HS-27A (cell line): Measurements from ENCODE around the gene CYP46A1.

Experiments used
- DNase-seq: peaks from one replicate; pipeline ENCODE4 v3.0.0-alpha.2; 2012; ENCODE audit warnings: low read depth, missing footprints

The CYP46A1 gene

GRCh38 chr14:99745307-99745951 lies 61.3 kb downstream of the CYP46A1 start:
- DNase-seq = no peak

GRCh38 chr14:99747167-99747566 lies 63.1 kb downstream of the CYP46A1 start:
- DNase-seq = no peak

- DNase-seq = no peak
These were observed 63.7 kb downstream of the CYP46A1 start for GRCh38 chr14:99747582-99748330.

DNA sequence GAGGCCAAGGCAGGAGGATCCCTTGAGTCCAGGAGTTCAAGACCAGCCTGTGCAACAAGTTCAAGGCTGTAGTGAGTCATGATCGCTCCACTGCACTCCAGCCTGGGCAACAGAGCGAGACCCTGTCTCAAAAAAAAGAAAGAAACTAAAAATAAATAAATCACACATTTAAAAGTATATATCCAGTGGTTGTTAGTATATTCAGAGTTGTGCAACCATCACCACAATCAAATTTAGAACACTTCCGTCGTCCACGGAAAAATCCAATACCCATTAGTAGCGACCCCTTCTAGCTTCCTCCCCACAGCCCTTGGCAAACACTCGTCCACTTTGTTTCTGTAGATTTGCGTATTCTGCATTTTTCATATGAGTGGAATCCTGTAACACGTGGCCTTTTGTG lies 64.4 kb downstream of the CYP46A1 start:
- no peak for DNase-seq

- no peak for DNase-seq
These were observed 65.0 kb downstream of the CYP46A1 start for GRCh38 chr14:99749142-99749541.

DNA sequence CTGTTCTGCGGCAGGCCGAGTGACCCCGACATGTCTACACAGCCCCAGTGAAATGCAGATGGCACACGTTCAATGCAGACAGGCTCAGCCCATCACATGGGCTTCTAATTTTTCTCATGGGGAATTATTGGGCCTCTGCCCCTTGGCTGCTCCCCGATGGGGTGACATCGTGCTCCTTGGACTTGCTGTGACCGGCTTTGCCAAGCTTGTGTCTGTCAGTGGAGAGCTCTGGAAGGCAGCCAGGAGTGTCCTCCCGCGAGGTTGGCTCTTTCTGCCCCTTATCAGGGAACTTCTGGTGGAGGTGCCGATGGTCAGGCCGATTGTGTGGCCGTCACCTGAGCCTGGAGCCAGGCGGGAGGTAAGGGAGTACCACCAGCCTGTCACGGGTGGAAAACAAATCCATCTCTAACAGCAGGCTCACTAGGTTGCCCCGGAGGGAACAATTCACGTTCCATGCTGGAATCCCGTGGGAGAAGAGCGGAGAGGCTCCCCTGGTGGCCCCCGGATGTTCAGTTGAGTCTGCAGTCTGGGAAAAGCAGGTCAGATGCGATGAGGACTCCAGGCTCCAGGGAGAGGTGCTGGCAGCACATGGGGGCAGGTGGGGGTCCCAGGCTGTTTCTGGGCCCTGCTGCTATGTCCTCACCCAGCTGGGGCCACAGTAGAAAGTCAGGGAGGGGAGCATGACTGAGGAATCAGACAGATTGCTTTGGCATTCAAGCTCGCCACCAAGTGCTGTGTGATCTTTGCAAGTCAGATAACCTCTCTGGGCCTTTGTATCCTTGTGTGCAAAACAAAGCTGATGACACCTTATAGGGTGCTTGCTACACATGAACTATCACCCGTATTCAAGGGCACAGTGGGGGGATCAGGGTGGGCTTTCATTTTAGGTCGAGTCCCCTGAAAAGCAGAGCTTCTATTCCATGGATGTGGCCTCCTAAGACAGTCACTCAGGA lies 65.9 kb downstream of the CYP46A1 start:
- no peak for DNase-seq

DNA sequence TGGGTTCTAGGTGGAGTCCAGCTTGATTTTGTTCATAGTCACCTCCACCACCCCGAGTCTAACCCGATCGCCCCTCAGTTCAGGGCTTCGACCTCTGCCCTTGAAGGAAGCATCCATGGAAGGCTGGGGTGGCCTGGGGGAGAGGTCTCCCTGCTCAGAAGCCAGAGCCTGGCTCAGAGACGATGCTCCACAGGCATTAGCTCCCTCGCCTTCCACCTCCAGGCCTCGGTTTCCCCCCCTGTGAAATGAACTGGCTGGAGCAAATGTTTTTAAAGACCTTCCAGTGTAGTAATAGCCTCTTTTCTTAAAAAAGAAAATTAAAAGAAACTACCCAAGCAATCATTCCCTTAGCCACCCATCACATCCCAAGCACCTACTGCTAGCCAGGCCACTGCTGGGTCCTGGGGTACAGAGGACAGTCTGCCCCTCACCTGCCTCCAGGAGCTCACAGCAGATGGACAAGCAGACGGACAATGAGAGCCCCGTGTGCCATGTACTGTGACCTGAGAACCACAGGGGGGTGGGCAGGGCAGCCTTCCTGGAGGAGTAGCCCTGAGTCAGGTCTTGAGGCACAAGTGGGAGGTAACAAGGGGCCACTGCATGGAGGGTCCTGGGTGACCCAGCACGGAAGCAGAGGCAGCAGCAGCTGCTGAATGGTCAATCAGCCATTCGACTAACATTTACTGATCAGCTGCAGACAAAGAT lies 66.8 kb downstream of the CYP46A1 start:
- DNase-seq = no peak

GRCh38 chr14:99751539-99752485 lies 67.7 kb downstream of the CYP46A1 start:
- no peak for DNase-seq

GRCh38 chr14:99752486-99753121 lies 68.5 kb downstream of the CYP46A1 start:
- DNase-seq = no peak

- no peak for DNase-seq
These were observed 69.4 kb downstream of the CYP46A1 start for GRCh38 chr14:99753225-99754140.

DNA sequence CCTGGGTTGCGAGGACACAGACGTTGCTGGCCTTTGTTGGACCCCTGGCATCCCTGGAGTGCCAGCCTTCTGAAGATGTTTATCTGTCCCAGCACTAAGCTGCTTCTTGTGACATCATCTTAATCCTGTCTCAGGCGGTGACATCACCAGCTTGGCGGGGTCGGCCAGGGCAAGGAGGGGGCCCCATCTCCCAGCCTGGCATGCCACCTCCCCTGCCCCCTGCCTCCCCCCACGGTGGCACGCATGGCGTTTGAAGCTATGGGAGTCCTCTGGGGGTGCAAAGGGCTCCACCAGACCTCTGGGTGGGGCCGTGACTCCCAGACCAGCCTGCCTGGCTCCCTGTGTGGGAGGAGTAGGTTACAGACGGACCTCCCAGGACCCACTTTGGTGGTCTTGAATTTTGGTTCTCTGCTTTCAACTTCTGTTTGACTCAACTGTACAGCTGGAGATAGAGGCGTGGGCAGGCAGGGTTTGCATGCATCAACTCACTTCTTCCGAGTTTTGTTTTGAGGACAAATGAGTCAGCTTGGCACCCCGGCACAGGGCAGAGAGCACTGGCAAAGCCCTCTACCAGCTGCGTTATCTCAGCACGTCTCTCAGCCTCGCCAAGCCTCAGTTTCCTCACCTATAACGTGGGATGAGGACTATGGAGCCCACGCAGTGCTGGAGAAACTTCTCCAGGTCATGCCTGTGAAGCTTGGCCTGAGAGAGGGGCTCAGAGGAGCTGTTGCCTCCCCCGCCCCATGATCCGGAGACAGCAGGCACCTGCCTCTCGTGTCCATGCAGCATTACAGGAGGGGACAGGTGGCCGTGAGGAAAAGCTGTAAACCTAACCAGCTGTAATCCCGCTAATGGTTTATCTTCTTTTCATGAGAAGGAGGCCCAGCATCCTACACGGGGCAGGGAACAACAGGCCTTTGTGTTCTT lies 70.3 kb downstream of the CYP46A1 start:
- no peak for DNase-seq

DNA sequence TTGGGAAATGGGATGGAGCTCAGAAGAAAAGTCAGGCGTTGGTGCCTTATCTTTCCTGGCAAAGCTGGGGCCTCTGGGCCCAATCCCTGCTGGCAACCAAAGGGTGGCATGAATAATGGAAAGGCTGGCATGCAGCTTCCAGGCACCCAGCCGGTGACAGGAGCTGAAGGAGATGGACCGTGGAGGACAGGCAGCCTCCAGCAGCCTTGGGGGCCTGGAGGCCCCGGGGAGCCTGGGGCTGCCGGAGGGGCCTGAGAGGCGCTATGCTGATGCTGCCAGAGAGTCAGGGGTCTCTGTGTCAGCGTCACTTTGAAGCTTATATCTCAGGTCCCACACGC lies 70.9 kb downstream of the CYP46A1 start:
- no peak for DNase-seq

- peak; percentile 85 for DNase-seq
These were observed 71.8 kb downstream of the CYP46A1 start for GRCh38 chr14:99755629-99756603.

DNA sequence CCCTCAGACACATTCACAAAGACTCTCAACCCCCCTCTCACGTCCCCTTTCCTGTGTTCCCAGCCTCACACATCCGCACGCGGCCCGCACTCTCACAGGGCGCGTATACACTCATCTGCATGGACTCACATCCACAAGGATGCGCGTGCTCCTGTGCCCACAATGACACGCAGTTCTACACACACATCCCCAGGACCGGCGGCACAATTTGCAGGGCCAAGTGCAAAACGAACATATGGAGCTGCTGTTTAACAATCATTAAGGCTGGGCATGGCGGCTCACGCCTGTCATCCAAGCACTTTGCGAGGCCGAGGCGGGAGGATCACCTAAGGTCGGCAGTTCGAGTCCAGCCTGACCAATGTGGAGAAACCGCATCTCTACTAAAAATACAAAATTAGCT lies 72.7 kb downstream of the CYP46A1 start:
- no peak for DNase-seq

DNA sequence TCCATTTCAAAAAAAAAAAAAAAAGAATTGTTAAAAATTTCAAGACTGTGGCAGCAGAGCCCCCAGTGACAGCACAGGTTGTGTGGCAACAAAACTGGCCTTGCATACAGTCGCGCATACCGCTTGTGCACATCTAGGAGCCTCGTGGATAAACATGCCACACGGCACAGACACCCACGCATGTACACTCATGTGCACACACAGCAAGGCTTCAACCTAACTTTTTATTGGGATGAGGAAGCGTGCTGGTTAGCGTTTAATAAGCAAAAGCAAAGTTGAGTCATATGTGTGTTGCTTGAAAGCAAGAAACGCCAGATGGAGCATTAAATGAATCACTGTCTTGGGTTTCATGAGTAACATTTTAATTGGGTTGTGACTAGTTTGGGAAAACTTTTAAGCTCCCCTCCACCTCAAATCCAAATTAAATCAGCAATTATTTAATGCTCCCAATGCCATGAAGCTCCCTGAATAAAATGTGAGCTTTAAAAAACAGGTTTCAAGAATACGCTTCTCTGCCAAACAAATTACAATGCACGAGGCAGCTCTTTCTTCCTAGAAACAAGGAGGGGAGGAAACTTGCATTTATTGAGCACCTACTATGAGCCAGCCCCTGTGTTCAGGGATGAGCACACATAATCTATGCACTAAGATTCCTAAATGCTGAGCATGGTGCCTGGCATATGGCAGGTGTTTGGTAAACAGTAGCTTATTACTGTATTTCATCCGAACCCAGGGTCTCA lies 73.4 kb downstream of the CYP46A1 start:
- no peak for DNase-seq

DNA sequence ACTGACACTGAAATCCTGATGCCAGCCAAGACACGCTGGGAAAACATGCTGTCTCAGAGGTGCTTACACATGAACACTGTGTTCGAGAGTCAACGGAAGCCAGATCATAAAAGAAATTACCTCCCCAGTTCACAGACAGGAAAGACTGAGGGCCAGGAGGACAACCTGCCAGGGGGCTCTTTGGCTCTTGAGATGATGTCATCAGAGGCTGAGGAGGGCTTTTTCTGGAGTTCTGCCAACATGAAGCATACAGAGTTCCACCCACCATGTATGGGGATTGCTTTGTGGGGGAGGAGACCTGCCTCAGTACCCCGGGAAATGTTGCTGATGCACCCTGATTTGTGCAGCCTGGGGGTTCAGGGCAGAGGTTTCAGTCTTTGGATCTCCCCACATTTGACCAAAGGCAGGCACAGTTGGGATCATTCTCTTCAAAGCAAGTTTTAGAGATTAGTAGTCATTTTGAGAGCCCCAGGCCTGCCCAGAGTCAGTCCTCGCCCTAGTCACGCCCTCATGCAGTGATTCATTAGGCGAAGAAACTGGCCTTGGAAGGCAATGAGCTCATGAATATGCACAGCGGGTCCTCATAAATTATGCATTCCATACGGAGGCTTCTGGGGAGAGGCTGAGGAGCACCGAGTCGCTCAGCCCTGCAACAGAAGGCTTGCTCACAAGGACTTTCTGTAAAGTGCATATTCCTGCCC lies 74.2 kb downstream of the CYP46A1 start:
- no peak for DNase-seq
